Caco-2 (cell line): ENCODE data around the gene TRPT1. TPM values are rescaled to one million over a fixed set of nuclear protein-coding genes. Genes with fewer than 3 reads are reported as not detected.

Experiments used
- BruUV-seq: library from RNA; stranded (reverse); fragments of 400-500 nt; replicated peaks from 2 replicates; lab custom pipeline; 2021; lab: Mats Ljungman, UMichigan
- CTCF ChIA-PET: fragments of 300-600 bp; sonication (Branson Sonifier 250); formaldehyde crosslinking; loops from one replicate; lab custom pipeline; 2022; ENCODE audit warnings: antibody characterized with exemption; lab: Charles Lee
- POLR2A ChIA-PET: fragments of 300-600 bp; sonication (Branson Sonifier 250); formaldehyde crosslinking; loops from one replicate; lab custom pipeline; 2022; ENCODE audit warnings: antibody characterized with exemption; lab: Charles Lee
- DNase-seq, 2 experiments: peaks; one replicate each; pipeline versions ENCODE4 v3.0.0 to v3.0.0-alpha.2; 2020 to 2022
- H3K27me3 ChIP-seq: replicated peaks from 2 replicates; pipeline ENCODE4 v1.6.0; 2011; ENCODE audit warnings: low read length; ENCODE audit not compliant: control insufficient read depth, insufficient read depth
- H3K36me3 ChIP-seq: 2 replicates; pipeline ENCODE4 v1.5.1; 2011; ENCODE audit warnings: low read length; ENCODE audit not compliant: control insufficient read depth, insufficient read depth
- H3K4me1 ChIP-seq: fragments of 250-450 bp; sonication (Bioruptor Pico); 2 replicates; pipeline ENCODE4 v1.5.1; 2020; ENCODE audit warnings: mild to moderate bottlenecking
- H3K4me3 ChIP-seq: 2 replicates; pipeline ENCODE4 v1.5.1; 2011; ENCODE audit warnings: low read depth, mild to moderate bottlenecking, control low read depth, low read length
- H3K9me3 ChIP-seq: fragments of 250-450 bp; sonication (Bioruptor Pico); 2 replicates; pipeline ENCODE4 v1.5.1; 2020; ENCODE audit warnings: mild to moderate bottlenecking, moderate library complexity
- H3K27ac Mint-ChIP-seq: one replicate; pipeline ENCODE4 v1.8.0; 2022; ENCODE audit warnings: mixed read lengths; ENCODE audit not compliant: unreplicated experiment
- H3K27me3 Mint-ChIP-seq: one replicate; pipeline ENCODE4 v1.8.0; 2022; ENCODE audit warnings: mixed read lengths; ENCODE audit not compliant: insufficient read depth, unreplicated experiment
- H3K36me3 Mint-ChIP-seq: one replicate; pipeline ENCODE4 v1.8.0; 2022; ENCODE audit warnings: mild to moderate bottlenecking, mixed read lengths; ENCODE audit not compliant: insufficient read depth, unreplicated experiment
- H3K4me1 Mint-ChIP-seq: one replicate; pipeline ENCODE4 v1.8.0; 2022; ENCODE audit warnings: low read depth, mixed read lengths; ENCODE audit not compliant: unreplicated experiment
- H3K4me3 Mint-ChIP-seq: one replicate; pipeline ENCODE4 v1.8.0; 2022; ENCODE audit warnings: mild to moderate bottlenecking, moderate library complexity, mixed read lengths; ENCODE audit not compliant: unreplicated experiment
- H3K9me3 Mint-ChIP-seq: one replicate; pipeline ENCODE4 v1.8.0; 2022; ENCODE audit warnings: mixed read lengths; ENCODE audit not compliant: unreplicated experiment
- intact Hi-C: fragments of 100-400 bp; cut with micrococcal nuclease; formaldehyde crosslinking; loops from one replicate; pipeline ENCODE4 v1.10.0; 2022; ENCODE audit not compliant: unreplicated experiment
- total RNA-seq: library from RNA; stranded (reverse); gene quantifications from 2 replicates; pipeline ENCODE4 v1.2.3, GENCODE V29; 2022
- TF ChIP-seq, protein P1 (sequence below), 2 experiments: fragments of 200-600 bp in 1 of 2; IDR thresholded peaks; 1 replicate in 1 of 2; 2 replicates in 1 of 2; pipeline versions ENCODE4 v1.5.1 to v1.8.0; 2011 to 2022; ENCODE audit warnings: antibody characterized with exemption in 1 of 2, control low read depth in 1 of 2, inconsistent platforms in 1 of 2, low read depth in 1 of 2, low read length in 1 of 2, mild to moderate bottlenecking in 1 of 2, moderate library complexity in 1 of 2; ENCODE audit not compliant: insufficient read depth in 1 of 2, severe bottlenecking in 1 of 2, unreplicated experiment in 1 of 2

Gene TRPT1
- total RNA-seq, 1 experiment from 2014 or later: 32.1 TPM

DNA sequence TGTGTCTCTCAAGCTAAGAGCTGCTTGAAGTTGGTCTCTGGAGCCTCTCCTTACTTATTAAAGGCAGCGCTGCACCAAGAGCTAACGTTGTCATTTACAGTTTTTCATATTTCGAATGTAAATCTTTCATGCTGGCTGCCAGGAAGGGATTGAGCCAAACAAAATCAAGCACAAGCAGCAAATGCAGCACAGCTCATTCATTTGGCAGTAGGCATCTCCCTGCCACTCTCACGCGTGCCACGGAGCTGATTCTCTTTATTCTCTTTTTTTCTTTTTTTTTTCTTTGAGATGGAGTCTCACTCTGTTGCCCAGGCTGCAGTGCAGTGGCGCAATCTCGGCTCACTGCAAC is 7.0 kb upstream of the TRPT1 start:
- peak overlapping the region; percentile 83 for H3K4me3 Mint-ChIP-seq
- no peaks in the 10 kb centered on the region for H3K27me3 ChIP-seq
- H3K4me3 ChIP-seq: no peak overlapping the region
- no peak for DNase-seq
- intact Hi-C loops: no loop called here
- no peaks in the 10 kb centered on the region for H3K27me3 Mint-ChIP-seq
- TF ChIP-seq, protein P1, sequence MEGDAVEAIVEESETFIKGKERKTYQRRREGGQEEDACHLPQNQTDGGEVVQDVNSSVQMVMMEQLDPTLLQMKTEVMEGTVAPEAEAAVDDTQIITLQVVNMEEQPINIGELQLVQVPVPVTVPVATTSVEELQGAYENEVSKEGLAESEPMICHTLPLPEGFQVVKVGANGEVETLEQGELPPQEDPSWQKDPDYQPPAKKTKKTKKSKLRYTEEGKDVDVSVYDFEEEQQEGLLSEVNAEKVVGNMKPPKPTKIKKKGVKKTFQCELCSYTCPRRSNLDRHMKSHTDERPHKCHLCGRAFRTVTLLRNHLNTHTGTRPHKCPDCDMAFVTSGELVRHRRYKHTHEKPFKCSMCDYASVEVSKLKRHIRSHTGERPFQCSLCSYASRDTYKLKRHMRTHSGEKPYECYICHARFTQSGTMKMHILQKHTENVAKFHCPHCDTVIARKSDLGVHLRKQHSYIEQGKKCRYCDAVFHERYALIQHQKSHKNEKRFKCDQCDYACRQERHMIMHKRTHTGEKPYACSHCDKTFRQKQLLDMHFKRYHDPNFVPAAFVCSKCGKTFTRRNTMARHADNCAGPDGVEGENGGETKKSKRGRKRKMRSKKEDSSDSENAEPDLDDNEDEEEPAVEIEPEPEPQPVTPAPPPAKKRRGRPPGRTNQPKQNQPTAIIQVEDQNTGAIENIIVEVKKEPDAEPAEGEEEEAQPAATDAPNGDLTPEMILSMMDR (IDR thresholded peaks at IDR 0.05; ENCODE audit: insufficient read depth in 1 of 2, low read depth in 1 of 2, low read length in 1 of 2, severe bottlenecking in 1 of 2, unreplicated experiment in 1 of 2): no peak
- ChIA-PET POLR2A (no interaction called here), CTCF (interaction anchor here (1.0 kb wide), 1 partner anchor 12 kb away, joined by 4 read pairs; no protein-coding TSS in a partner anchor)
- peaks cover 27% of the 10 kb centered on the region for H3K4me1 ChIP-seq
- no peak overlapping the region for H3K27ac Mint-ChIP-seq
- peaks cover 30% of the 10 kb centered on the region for H3K36me3 Mint-ChIP-seq
- no peaks in the 10 kb centered on the region for H3K9me3 ChIP-seq
- H3K36me3 ChIP-seq: peaks cover 2% of the 10 kb centered on the region; the same call in 1 of the 2 replicates
- no peaks in the 10 kb centered on the region for H3K4me1 Mint-ChIP-seq
- H3K9me3 Mint-ChIP-seq: no peaks in the 10 kb centered on the region
- no TSS peak for BruUV-seq

DNA sequence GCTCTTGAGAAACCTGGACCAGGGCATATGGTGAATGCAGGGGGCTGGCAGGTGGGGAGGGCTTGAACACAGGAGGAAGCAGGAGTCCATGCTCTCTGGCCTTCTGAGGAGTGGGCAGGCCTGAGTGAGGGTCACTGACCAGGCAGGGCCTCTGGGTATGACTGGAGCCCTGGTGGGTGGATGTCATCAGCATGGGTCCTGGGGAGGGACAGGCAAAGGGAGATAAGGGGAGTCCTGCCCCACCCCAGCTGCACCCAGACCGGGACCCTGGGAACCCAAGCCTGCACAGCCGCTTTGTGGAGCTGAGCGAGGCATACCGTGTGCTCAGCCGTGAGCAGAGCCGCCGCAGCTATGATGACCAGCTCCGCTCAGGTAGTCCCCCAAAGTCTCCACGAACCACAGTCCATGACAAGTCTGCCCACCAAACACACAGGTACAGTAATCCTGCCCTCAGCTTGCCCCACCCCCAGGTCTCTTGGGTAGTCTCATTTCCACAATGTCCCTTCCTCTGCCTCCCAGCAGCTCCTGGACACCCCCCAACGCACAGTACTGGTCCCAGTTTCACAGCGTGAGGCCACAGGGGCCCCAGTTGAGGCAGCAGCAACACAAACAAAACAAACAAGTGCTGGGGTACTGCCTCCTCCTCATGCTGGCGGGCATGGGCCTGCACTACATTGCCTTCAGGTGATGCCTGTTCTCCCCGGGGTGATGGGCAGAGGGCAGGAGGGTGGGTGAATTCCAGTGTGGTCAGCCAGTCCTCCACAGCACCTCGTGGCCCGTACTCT is 6.4 kb upstream of the TRPT1 start:
- Histone ChIP-seq H3K9me3 (no peaks in the 10 kb centered on the region), H3K27me3 (no peaks in the 10 kb centered on the region), H3K4me1 (peaks cover 27% of the 10 kb centered on the region), H3K36me3 (peaks cover 2% of the 10 kb centered on the region; the same call in 1 of the 2 replicates), H3K4me3 (no peak overlapping the region)
- DNase-seq: no peak
- Mint-ChIP-seq H3K27ac (no peak overlapping the region), H3K36me3 (peaks cover 30% of the 10 kb centered on the region), H3K4me3 (peak overlapping the region; percentile 83), H3K9me3 (no peaks in the 10 kb centered on the region), H3K4me1 (no peaks in the 10 kb centered on the region), H3K27me3 (no peaks in the 10 kb centered on the region)
- BruUV-seq: no TSS peak
- intact Hi-C loops: no loop called here
- CTCF ChIA-PET: interaction anchor here (1.0 kb wide), 1 partner anchor 13 kb away, joined by 4 read pairs; no protein-coding TSS in a partner anchor
- POLR2A ChIA-PET: no interaction called here
- TF ChIP-seq, protein P1 (IDR thresholded peaks at IDR 0.05; ENCODE audit: insufficient read depth in 1 of 2, low read depth in 1 of 2, low read length in 1 of 2, severe bottlenecking in 1 of 2, unreplicated experiment in 1 of 2): no peak

DNA sequence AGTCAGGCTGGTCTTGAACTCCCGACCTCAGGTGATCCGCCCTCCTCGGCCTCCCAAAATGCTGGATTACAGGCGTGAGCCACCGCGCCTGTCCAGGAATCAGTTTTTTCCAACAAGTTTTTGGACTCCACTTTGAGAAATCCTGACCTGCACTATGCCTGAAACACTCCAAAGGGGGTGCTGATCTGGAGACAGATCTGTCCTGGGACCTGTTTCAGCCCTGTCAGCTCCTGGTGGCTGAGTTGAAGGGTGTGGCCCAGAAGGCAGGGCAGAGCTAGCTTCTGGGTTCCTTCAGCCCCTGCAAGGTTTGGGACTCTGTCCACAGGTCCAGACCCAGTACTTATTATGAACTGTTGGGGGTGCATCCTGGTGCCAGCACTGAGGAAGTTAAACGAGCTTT is 5.6 kb upstream of the TRPT1 start:
- no TSS peak for BruUV-seq
- Histone ChIP-seq H3K36me3 (peaks cover 2% of the 10 kb centered on the region; the same call in 1 of the 2 replicates), H3K9me3 (no peaks in the 10 kb centered on the region), H3K4me3 (no peak overlapping the region), H3K27me3 (no peaks in the 10 kb centered on the region), H3K4me1 (peaks cover 35% of the 10 kb centered on the region)
- intact Hi-C loops: no loop called here
- Mint-ChIP-seq H3K27me3 (no peaks in the 10 kb centered on the region), H3K4me3 (peak overlapping the region; percentile 83), H3K27ac (no peak overlapping the region), H3K9me3 (no peaks in the 10 kb centered on the region), H3K4me1 (no peaks in the 10 kb centered on the region), H3K36me3 (peaks cover 24% of the 10 kb centered on the region)
- TF ChIP-seq, protein P1 (IDR thresholded peaks at IDR 0.05; ENCODE audit: insufficient read depth in 1 of 2, low read depth in 1 of 2, low read length in 1 of 2, severe bottlenecking in 1 of 2, unreplicated experiment in 1 of 2): no peak
- ChIA-PET POLR2A (interaction anchor here (0.7 to 1.3 kb wide), 2 partner anchors 10 to 12 kb away, joined by 5 read pairs; no protein-coding TSS in a partner anchor), CTCF (interaction anchor here (0.7 kb wide), 1 partner anchor 1500 kb away, joined by 6 read pairs; no protein-coding TSS in a partner anchor)
- DNase-seq: no peak
